ENCODE data around the gene CYP2F1.
A peak's percentile ranks its signal among the peaks of the same experiment; 100 is the strongest.

The CYP2F1 gene

DNA sequence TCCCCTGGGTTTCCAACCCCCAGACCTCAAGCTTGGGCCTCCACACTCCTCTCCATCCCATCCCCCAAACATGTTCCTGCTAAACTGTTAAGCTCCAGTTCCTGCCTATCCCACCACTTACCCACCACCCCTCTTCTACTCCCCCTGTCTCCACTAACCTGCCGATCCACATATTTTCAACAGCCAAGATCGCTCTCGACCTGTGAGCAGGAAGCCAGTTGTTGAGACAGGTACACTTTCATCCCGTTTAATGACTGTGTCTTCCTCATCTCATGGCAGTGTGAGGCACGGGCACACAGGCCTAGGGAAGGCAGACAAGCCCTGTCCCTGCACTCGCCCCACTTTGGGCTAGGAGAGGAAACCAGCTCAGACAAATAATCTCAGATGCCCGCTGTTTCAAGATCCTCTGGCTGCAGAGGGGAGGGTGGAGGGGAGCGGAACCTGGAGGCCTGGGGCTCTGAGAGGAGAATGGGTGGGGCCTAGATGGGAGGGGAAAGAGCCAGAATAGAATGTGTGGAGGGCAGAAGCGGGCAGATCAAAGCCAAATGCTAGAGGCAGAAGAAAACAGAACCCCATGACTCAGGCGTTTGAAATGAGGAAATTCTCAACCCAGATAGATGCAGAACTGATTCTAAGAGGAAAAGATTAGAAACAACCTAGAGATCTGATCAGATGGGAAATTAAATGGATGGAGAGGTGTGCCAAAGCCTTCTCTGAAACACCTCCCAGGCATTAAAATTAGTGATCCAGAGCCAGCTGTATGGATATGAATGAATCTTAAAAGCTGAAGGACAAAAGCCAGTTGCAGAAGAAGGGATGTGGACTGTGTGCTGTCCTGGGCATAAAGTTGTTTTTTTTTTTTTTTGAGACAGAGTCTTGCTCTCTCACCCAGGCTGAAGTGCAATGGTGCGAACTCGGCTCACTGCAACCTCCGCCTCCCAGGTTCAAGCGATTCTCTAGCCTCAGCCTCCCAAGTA lies 61.9 kb downstream of the CYP2F1 start:
- DNase-seq, result peak in 22 of 56 donors; percentile 4 to 57 (median 24)

All from amygdala (tissue), 56 donors.